Colon (tissue), 2 donors: Measurements from ENCODE around the gene SLC46A3.
"Not testable (repeated sequence)": the region's sequence is repeated elsewhere in the genome, so short reads cannot be mapped to it uniquely, and the experiment has no call there.

ENCODE experiments used
- FAIRE-seq: peaks from 2 replicates; lab custom pipeline; 2012; peaks lifted over from hg19 to GRCh38; lab: Jason Lieb, UNC
- donor health status: control.
- donor health status: control.

SLC46A3 gene

GRCh38 chr13:28718543-28719226 lies at the start of gene SLC46A3:
Gene SLC46A3 (minus strand): TSS chr13:28718970. CDS start chr13:28717998, 972 bp downstream.
- no peak for FAIRE-seq

- FAIRE-seq: no peak
Observed at GRCh38 chr13:28763887-28764286, 45.1 kb upstream of the SLC46A3 start.

GRCh38 chr13:28761586-28761985 lies 42.8 kb upstream of the SLC46A3 start:
- no peak for FAIRE-seq

- FAIRE-seq: no peak
Observed at GRCh38 chr13:28755546-28755870, 36.7 kb upstream of the SLC46A3 start.

GRCh38 chr13:28754698-28755545 lies 36.2 kb upstream of the SLC46A3 start:
- FAIRE-seq: no peak

- FAIRE-seq: no peak
Observed at GRCh38 chr13:28753946-28754345, 35.2 kb upstream of the SLC46A3 start.

- no peak for FAIRE-seq
Observed at GRCh38 chr13:28753208-28753892, 34.6 kb upstream of the SLC46A3 start.

- FAIRE-seq: no peak
Observed at GRCh38 chr13:28751175-28751960, 32.6 kb upstream of the SLC46A3 start.

GRCh38 chr13:28750187-28751045 lies 31.6 kb upstream of the SLC46A3 start:
- no peak for FAIRE-seq

- FAIRE-seq: no peak
Observed at GRCh38 chr13:28747851-28748250, 29.1 kb upstream of the SLC46A3 start.

GRCh38 chr13:28746287-28746612 lies 27.5 kb upstream of the SLC46A3 start:
- no peak for FAIRE-seq

- no peak for FAIRE-seq
Observed at GRCh38 chr13:28744656-28745055, 25.9 kb upstream of the SLC46A3 start.

- FAIRE-seq: no peak
Observed at GRCh38 chr13:28744091-28744536, 25.3 kb upstream of the SLC46A3 start.

GRCh38 chr13:28743499-28744083 lies 24.8 kb upstream of the SLC46A3 start:
- FAIRE-seq: no peak

GRCh38 chr13:28743020-28743419 lies 24.2 kb upstream of the SLC46A3 start:
- FAIRE-seq: no peak

GRCh38 chr13:28742445-28742844 lies 23.7 kb upstream of the SLC46A3 start:
- not testable (repeated sequence) for FAIRE-seq

- FAIRE-seq: no peak
Observed at GRCh38 chr13:28741084-28741491, 22.3 kb upstream of the SLC46A3 start.

GRCh38 chr13:28739376-28739775 lies 20.6 kb upstream of the SLC46A3 start:
- no peak for FAIRE-seq

- no peak for FAIRE-seq
Observed at GRCh38 chr13:28735481-28736029, 16.8 kb upstream of the SLC46A3 start.

- no peak for FAIRE-seq
Observed at GRCh38 chr13:28734906-28735305, 16.1 kb upstream of the SLC46A3 start.

GRCh38 chr13:28730762-28731161 lies 12.0 kb upstream of the SLC46A3 start:
- FAIRE-seq: no peak
